Cardiac fibroblast (primary cell): ENCODE results near the gene TYW1.
A peak's percentile ranks its signal among the peaks of the same experiment; 100 is the strongest.
"Not testable (repeated sequence)": the region's sequence is repeated elsewhere in the genome, so short reads cannot be mapped to it uniquely, and the experiment has no call there.

Source experiments
- DNase-seq, 2 donors: peaks; one replicate each; pipeline versions ENCODE4 v3.0.0 to v3.0.0-alpha.2; 2010; ENCODE audit warnings: low read depth in 2 of 2
- H3K4me3 ChIP-seq, 2 donors: replicated peaks in 1 of 2; 1 replicate in 1 of 2; 2 replicates in 1 of 2; pipeline ENCODE4 v1.5.1; 2011; ENCODE audit warnings: low read depth in 2 of 2, low read length in 2 of 2, mild to moderate bottlenecking in 2 of 2, moderate library complexity in 1 of 2
- TF ChIP-seq, protein P1 (sequence below): IDR thresholded peaks from one replicate; pipeline ENCODE4 v1.5.1; 2011; ENCODE audit warnings: low read depth, mild to moderate bottlenecking, low read length, inconsistent platforms

Gene TYW1

DNA sequence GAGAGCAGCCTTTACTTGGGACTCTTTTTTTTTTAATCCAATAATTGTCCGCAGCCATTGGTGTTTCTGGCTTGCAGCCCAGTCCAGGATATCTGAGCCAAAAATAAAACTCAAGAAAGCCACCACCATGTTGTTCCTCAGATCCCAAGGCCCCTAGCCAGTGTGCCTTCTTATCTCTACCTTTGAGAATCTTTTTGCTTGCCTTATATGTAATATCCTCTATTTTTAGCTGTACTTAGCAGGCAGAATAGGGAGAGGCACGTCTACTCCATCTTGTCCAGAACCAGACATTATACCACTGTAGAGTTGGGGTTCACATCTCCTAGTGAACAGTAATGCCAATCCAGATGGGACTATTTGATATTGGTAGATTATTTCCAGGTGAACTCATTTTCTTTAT, 209.1 kb downstream of the TYW1 start:
- not testable (repeated sequence) for H3K4me3 ChIP-seq, DNase-seq

DNA sequence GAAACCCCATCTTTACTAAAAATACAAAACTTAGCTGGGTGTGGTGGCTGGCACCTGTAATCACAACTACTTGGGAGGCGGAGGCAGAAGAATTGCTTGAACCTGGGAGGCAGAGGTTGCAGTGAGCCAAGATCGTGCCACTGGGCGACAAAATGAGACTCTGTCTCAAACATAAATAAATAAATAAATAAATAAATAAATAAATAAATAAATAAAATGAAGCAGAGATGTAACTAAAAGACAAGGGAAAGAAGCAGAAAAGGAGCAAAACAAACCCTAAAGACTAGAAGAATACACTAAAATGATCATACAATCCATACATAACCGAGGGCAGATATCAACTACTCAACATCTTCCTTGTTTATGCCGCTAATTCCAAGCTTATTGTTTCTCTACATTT, 209.8 kb downstream of the TYW1 start:
- TF ChIP-seq, protein P1, sequence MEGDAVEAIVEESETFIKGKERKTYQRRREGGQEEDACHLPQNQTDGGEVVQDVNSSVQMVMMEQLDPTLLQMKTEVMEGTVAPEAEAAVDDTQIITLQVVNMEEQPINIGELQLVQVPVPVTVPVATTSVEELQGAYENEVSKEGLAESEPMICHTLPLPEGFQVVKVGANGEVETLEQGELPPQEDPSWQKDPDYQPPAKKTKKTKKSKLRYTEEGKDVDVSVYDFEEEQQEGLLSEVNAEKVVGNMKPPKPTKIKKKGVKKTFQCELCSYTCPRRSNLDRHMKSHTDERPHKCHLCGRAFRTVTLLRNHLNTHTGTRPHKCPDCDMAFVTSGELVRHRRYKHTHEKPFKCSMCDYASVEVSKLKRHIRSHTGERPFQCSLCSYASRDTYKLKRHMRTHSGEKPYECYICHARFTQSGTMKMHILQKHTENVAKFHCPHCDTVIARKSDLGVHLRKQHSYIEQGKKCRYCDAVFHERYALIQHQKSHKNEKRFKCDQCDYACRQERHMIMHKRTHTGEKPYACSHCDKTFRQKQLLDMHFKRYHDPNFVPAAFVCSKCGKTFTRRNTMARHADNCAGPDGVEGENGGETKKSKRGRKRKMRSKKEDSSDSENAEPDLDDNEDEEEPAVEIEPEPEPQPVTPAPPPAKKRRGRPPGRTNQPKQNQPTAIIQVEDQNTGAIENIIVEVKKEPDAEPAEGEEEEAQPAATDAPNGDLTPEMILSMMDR: no peak
- DNase-seq: no peak
- H3K4me3 ChIP-seq: no peak overlapping the region

DNA sequence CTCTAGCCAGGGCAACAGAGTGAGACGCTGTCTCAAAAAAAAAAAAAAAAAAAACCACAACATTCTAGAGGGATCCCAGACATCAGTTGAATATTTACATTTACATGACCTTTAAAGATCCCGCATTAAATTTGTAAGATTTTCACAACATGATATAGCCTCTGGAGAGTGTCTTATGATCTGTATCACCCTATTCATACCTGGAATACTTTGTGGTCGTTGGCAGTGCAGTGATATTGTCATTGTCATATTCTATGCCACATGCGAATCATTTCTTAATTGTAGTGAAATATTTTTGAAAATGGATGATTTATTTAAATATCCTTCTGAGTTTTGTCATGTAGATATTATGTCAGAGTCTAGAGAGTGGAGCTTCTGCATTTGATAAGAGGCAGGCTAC, 212.0 kb downstream of the TYW1 start:
- not testable (repeated sequence) for H3K4me3 ChIP-seq, DNase-seq

DNA sequence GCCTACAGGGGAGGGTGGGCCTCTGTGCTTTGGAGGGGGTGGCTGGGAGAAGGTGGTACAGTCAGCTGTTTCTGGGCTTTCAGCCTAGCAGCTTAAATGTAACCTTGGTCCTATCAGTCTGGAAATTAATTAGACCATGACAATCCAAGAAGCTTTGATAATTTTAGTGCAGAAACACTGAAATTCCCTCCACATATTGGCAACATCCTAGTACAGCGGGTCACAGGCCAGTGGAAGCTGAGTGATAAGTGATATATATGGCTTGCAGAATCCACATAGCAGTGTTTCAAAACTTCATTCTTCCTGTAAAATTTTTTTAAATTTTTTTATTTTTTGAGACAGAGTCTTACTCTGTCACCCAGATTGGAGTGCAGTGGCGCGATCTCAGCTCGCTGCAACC, 212.6 kb downstream of the TYW1 start:
- TF ChIP-seq, protein P1: no peak
- DNase-seq: no peak
- no peak overlapping the region for H3K4me3 ChIP-seq

DNA sequence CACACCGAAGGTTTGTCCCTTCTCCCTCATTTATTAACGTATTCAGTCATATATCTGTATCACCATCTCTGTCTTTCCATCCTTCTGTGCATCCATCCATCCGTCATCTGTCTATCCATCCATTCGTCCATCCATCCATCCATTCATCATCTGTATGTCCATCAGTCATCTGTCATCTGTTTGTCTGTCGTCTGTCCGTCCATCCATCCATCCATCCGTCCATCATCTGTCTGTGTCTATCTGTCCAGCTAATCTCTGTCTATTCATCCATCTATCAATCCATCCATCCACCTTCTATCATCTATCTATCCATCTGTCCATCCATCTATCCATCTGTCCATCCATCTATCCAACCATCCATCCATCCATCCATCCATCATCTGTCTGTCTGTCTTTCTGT, 213.9 kb downstream of the TYW1 start:
- no peak for DNase-seq
- H3K4me3 ChIP-seq: no peak overlapping the region
- TF ChIP-seq, protein P1: no peak

DNA sequence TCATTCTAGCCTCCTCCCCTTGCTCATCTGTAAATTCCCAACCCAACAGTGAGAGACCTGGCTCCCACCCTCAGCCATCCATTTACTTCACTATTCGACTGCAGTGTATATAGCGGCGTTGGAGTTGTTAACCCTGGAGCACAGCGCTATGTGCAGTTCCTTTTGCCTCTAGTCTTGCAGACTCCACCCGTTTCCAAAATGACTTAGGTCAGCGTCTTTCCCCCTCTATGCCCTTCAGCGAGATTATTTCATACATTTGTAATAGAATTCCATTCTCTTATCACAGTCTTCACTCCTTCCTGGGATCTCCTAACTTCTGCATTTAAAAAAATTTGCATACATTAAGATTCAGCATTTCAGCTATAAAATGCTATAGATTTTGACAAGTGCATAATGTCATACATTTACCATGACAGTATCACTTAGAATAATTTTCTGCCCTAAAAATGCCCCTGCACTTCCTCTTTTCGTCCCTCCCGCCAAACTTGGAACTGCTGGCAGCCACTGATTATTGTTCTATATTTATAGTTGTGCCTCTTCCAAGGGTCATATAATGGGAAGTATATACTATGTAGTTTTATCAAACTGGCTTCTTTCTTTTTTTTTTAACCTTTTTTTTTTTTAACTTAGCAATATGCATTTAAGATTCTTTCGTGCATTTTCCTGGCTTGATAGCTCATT, 215.2 kb downstream of the TYW1 start:
- not testable (repeated sequence) for H3K4me3 ChIP-seq, DNase-seq

DNA sequence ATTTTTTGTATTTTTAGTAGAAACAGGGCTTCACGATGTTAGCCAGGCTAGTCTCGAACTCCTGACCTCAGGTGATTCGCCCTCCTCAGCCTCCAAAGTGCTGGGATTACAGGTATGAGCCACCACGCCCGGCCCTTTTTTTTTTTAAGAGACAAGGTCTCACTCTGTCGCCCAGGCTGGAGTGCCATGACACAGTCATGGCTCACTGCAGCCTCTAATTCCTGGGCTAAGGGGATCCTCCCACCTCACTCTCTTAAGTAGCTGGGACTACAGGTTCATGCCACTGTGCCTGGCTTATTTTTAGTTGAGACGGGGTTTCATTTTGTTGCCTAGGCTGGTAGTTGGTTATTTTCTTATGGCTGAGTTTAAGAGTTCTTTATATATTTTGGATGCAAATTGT, 216.4 kb downstream of the TYW1 start:
- H3K4me3 ChIP-seq, DNase-seq: not testable (repeated sequence)

DNA sequence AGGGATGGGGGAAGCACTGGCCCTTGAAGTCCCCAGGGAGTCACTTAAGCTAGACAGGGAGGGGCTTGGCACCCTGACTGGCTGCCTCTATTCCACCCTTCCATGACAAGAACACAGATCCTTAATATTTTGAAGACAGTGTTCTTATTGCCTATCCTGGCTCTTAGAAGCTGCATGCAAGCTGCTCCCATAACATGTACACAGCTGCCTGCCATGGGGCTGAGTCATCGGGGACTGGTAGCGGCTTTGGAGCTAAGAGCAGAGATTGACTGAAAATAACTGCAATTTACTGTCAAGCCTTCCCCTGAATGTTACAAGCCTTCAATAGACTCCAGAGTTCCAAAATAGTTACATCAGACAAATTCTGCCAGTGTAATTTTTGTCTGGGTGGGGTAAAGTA, 226.9 kb downstream of the TYW1 start:
- DNase-seq: peak; percentile 87 to 89
- not testable (repeated sequence) for H3K4me3 ChIP-seq

DNA sequence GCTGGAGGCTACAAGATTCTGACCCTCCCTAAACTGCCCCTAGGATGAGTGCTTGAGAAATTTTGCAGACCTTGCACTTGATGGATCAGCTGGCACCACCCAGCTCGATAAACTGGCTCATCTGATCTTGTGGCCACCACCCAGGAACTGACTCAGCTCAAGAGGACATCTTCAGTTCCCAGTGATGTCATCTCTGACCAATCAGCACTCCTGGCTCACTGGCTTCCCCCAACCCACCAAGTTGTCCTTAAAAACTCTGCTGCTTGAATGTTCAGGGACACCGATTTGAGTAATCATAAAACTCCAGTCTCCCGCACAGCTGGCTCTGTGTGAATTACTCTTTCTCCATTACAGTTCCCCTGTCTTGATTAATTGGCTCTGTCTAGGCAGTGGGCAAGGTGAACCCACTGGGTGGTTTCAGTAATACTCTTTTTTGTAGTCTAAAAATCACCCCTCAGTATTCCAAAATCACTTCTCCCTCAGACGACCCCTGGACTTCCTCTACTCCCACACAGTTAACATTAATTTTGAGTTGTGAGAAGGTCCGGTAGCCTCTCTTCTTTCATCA, 229.8 kb downstream of the TYW1 start:
- not testable (repeated sequence) for H3K4me3 ChIP-seq
- peak; percentile 62 to 90 for DNase-seq

DNA sequence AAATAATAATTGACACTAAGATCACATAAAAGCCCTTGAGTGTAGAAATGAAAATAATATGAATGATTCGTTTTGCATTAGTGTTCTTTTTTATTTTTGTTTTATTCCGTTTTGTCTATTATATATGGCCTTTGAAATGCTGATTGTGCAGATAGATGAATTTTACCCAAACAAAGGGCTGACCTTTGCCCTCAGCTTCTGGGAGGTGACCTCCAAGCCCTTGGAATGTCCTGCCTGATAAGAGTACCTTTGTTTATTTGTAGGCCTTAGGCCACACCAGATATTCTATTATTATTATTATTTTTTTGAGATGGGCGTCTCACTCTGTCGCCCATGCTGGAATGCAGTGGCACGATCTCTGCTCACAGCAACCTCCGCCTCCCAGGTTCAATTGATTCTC, 230.3 kb downstream of the TYW1 start:
- H3K4me3 ChIP-seq, DNase-seq: not testable (repeated sequence)

DNA sequence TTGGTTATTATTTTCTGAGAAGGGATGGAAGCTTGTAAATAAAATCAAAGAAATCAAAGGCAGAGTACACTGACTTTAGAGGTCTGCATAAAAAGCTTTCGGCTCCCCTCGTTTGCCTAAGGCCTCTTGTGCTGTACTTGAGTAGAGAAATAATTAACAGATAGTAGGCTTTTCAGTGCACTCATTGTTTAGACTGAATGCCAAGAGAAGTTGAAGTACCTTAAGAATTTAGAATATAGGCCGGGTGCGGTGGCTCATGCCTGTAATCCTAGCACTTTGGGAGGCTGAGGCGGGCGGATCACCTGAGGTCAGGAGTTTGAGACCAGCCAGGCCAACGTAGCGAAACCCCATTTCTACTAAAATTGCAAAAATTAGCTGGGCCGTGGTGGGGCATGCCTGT, 232.4 kb downstream of the TYW1 start:
- H3K4me3 ChIP-seq, DNase-seq: not testable (repeated sequence)

DNA sequence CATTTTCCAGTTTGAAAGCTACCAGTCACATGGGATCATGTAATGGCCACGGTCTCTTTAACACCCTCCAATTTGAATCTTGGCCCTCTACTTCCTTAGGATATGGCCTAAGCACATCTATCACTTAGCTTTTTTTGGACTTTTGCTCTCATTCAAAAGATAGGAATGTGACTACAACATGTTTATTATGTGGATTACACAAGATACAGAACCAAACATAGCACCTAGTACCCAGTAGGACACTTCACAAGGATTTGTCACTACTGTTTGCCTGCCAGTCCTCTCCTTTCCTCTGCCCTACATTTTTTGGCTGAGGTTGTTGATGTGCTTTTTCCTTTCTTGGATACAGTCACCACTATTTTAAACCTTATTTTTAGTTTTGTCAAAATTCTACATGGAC, 233.4 kb downstream of the TYW1 start:
- not testable (repeated sequence) for H3K4me3 ChIP-seq
- peak in 1 of 2 donors; percentile 29 for DNase-seq

DNA sequence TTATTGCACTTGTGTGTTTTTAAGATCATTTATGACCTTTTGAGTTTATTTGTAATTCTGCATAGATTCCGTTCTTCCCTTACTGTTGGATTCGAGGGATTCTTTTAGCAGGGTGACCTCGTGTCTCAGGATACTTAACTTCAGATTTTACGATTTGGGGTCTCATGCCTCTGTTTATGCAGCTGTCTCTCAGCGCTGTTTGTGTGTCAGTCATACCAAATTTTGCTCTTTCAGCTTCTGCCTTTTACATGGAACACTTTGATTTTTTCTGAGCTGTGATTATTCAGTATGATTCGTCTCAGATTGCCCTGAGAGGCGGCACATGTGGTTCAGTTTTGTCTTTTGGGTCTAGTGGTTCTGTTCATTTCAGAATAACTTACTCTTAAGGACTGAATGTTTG, 236.9 kb downstream of the TYW1 start:
- not testable (repeated sequence) for DNase-seq, H3K4me3 ChIP-seq

DNA sequence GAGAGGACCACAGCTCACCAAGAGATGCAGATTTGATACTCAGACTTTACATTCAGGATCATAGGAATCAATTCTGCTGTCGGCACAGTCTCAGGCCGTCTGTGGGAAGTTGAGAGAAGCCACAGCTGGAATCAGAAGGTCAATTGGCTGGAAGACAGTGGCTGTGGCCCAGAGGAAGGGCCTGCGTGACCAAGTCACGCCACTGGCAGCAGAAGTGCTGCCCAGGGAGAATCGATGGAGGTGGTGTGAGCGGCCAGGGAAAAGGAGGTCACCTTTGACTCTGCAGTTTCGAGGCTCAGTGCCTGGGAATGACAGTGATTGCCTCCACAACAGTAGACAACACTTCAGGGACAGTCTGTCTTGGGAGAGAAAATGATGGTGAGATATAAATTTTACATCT, 239.6 kb downstream of the TYW1 start:
- not testable (repeated sequence) for DNase-seq, H3K4me3 ChIP-seq

DNA sequence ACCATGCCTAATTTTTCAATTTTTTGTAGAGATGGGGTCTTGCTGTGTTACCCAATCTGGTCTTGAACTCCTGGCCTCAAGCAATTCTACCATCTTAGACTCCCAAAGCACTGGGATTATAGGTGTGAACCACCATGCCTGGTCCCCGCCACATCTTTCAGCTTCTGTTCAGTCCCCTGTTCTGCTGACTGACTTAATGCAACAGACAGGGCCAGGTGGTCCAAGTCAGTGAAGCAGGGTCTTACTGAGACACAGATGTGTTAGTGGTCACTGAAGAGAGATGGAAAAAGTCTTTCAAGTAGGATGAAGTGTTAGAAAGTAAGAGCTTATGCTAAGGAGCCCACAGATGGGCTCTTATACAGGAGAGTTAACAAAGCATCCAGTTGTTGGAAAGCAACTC, 246.2 kb downstream of the TYW1 start:
- H3K4me3 ChIP-seq, DNase-seq: not testable (repeated sequence)

DNA sequence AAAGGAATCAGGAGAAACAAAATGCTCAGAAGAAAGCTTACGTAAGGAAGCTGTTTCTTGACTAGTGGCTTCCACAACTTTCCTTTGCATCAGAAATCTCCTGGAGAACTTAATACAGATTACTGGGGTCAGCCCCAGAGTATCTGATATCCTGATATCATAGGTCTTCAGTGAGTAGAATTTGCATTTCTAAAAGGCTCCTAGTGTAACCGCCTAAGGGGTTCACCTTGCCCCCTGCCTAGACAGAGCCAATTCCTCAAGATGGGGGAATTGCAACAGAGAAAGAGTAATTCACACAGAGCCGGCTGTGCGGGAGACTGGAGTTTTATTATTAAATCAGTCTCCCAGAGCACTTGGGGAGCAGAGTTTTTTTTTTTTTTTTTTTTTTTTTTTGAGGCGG, 251.7 kb downstream of the TYW1 start:
- not testable (repeated sequence) for DNase-seq, H3K4me3 ChIP-seq
